CD1c-positive myeloid dendritic cell (primary cell): ENCODE results near the gene STAT4.

Source experiments
- DNase-seq: peaks from one replicate; pipeline ENCODE4 v3.0.0-alpha.2; 2016; ENCODE audit errors: extremely low spot score

STAT4 gene

GRCh38 chr2:191086706-191087105 lies 64.1 kb downstream of the STAT4 start:
- no peak for DNase-seq

- no peak for DNase-seq
Observed at GRCh38 chr2:191083540-191083939, 67.3 kb downstream of the STAT4 start.

GRCh38 chr2:191082321-191082720 lies 68.5 kb downstream of the STAT4 start:
- no peak for DNase-seq

GRCh38 chr2:191081411-191082155 lies 69.2 kb downstream of the STAT4 start:
- DNase-seq = no peak

- no peak for DNase-seq
Observed at GRCh38 chr2:191078165-191078867, 72.5 kb downstream of the STAT4 start.

- DNase-seq = no peak
Observed at GRCh38 chr2:191070276-191070675, 80.5 kb downstream of the STAT4 start.

- DNase-seq = no peak
Observed at GRCh38 chr2:191069606-191070005, 81.2 kb downstream of the STAT4 start.

GRCh38 chr2:191066919-191067233 lies 83.9 kb downstream of the STAT4 start:
- no peak for DNase-seq

- no peak for DNase-seq
Observed at GRCh38 chr2:191066197-191066918, 84.4 kb downstream of the STAT4 start.

- DNase-seq = peak; percentile 13
Observed at GRCh38 chr2:191065785-191066184, 85.0 kb downstream of the STAT4 start.

- peak; percentile 11 for DNase-seq
Observed at GRCh38 chr2:191064590-191064989, 86.2 kb downstream of the STAT4 start.

- DNase-seq = no peak
Observed at GRCh38 chr2:191063584-191063983, 87.2 kb downstream of the STAT4 start.

GRCh38 chr2:191061381-191061980 lies 89.3 kb downstream of the STAT4 start:
- no peak for DNase-seq

GRCh38 chr2:191059308-191059707 lies 91.5 kb downstream of the STAT4 start:
- DNase-seq = no peak

GRCh38 chr2:191056228-191056627 lies 94.6 kb downstream of the STAT4 start:
- peak; percentile 19 for DNase-seq

- no peak for DNase-seq
Observed at GRCh38 chr2:191053256-191053655, 97.5 kb downstream of the STAT4 start.

GRCh38 chr2:191051825-191052778 lies 98.7 kb downstream of the STAT4 start:
- peak; percentile 68 for DNase-seq

- DNase-seq = no peak
Observed at GRCh38 chr2:191051177-191051576, 99.6 kb downstream of the STAT4 start.

GRCh38 chr2:191050640-191050987 lies 100.2 kb downstream of the STAT4 start:
- DNase-seq = no peak

- DNase-seq = no peak
Observed at GRCh38 chr2:191049728-191050639, 100.8 kb downstream of the STAT4 start.
